Muscle layer of duodenum (tissue), 2 donors: Measurements from ENCODE around the gene EIF3F.

ENCODE experiments used
- H3K27ac ChIP-seq: one replicate; pipeline ENCODE4 v1.7.0; 2013; ENCODE audit warnings: mild to moderate bottlenecking, low read length
- H3K27me3 ChIP-seq: one replicate; pipeline ENCODE4 v1.7.0; 2013; ENCODE audit warnings: low read depth, mild to moderate bottlenecking, control low read depth, low read length
- H3K36me3 ChIP-seq, 2 donors: one replicate each; pipeline ENCODE4 v1.7.0; 2013; ENCODE audit warnings: low read length in 2 of 2, control low read depth in 1 of 2, mild to moderate bottlenecking in 1 of 2; ENCODE audit not compliant: insufficient read depth in 2 of 2, control insufficient read depth in 1 of 2
- H3K4me1 ChIP-seq, 2 donors: one replicate each; pipeline ENCODE4 v1.7.0; 2013; ENCODE audit warnings: low read length in 2 of 2, mild to moderate bottlenecking in 2 of 2, control low read depth in 1 of 2, moderate library complexity in 1 of 2; ENCODE audit not compliant: insufficient read depth in 2 of 2, control insufficient read depth in 1 of 2
- H3K4me3 ChIP-seq, 2 donors: one replicate each; pipeline ENCODE4 v1.7.0; 2013; ENCODE audit warnings: low read length in 2 of 2, low read depth in 1 of 2, mild to moderate bottlenecking in 1 of 2
- H3K9me3 ChIP-seq, 2 donors: one replicate each; pipeline ENCODE4 v1.7.0; 2013; ENCODE audit warnings: low read length in 2 of 2, control low read depth in 1 of 2, mild to moderate bottlenecking in 1 of 2; ENCODE audit not compliant: control insufficient read depth in 1 of 2
- donor health status: healthy.

Gene EIF3F, protein sequence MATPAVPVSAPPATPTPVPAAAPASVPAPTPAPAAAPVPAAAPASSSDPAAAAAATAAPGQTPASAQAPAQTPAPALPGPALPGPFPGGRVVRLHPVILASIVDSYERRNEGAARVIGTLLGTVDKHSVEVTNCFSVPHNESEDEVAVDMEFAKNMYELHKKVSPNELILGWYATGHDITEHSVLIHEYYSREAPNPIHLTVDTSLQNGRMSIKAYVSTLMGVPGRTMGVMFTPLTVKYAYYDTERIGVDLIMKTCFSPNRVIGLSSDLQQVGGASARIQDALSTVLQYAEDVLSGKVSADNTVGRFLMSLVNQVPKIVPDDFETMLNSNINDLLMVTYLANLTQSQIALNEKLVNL

DNA sequence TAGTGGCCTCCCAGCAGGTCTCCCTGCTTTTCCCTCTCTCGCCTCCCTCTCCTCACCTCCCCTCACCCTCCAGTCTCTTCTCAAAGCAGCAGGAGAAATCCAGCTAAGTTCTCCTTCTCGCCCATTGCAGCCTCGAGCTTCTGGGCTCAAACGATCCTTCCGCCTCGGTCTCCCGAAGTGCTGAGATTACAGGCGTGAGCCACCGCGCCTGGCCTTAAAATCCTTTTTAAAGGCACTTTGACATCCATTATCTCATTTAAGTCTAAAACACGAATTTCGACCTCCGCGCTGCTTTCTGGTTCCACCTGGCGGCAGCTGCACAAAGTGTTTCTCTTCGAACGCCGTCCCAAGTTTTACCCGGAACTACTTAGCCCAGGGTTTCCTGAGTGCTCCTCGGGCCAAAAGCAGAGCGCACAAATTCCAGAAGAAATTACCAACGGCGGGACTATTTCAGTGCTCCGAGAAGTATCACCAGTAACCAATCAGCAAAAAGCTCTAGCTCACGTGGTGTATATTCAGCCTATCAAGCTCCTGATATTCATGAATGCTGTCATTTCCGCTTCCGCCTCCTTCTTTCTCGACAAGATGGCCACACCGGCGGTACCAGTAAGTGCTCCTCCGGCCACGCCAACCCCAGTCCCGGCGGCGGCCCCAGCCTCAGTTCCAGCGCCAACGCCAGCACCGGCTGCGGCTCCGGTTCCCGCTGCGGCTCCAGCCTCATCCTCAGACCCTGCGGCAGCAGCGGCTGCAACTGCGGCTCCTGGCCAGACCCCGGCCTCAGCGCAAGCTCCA is at the start of gene EIF3F:
Gene EIF3F, plus strand, starts transcription at position 570 of the 792 bp plus-strand sequence. Its CDS starts 16 bp downstream, at position 586.
- peak within 1 kb of the TSS; percentile 98 for H3K4me3 ChIP-seq
- H3K9me3 ChIP-seq, result no peaks in the 10 kb centered on the region
- no peaks in the 10 kb centered on the region for H3K27me3 ChIP-seq
- H3K36me3 ChIP-seq, result peaks cover 6 to 21% of the 10 kb centered on the region in 2 donors
- H3K4me1 ChIP-seq, result peaks cover 17 to 27% of the 10 kb centered on the region in 2 donors
- H3K27ac ChIP-seq, result peak within 1 kb of the TSS; percentile 80

DNA sequence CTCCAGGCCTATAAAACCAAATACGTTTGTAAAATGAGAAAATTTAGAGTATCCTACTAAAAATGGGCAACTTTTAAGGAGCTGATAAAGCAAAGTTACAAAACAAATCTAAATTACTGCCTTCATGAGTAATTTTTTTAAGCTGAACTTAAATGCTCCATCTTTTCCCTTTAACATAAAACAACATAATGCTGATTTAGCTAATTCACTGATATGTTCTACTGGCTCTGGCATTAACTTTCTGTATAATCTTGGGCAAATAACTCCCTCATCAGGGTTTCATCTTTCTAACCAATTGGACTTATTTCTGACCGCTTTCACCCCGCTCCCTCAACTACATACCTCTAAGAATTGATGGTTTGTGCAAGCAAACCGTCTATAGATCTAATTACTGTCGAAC is 46.0 kb upstream of the EIF3F start:
- no peak overlapping the region for H3K4me3 ChIP-seq
- no peaks in the 10 kb centered on the region for H3K4me1 ChIP-seq
- no peaks in the 10 kb centered on the region for H3K27me3 ChIP-seq
- no peak overlapping the region for H3K27ac ChIP-seq
- peaks cover 5 to 32% of the 10 kb centered on the region in 2 donors for H3K9me3 ChIP-seq
- no peaks in the 10 kb centered on the region for H3K36me3 ChIP-seq

DNA sequence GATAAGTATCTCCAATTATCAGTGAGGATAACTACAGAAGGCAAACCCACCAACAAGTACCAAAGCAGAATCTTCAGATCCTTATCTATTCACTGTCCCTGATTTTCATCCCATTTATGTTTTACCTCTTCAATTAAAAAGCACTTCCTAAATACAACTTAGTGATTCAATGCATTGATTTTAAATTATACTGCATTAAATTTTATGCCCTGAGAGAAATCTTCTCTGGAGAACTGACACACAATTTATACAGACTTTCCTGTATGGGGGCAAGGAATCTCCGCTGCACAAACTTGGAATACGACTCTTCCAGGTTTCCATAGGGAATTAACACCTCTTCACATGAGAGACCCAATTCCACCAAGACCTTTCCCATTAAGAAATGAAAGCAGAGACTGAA is 45.5 kb upstream of the EIF3F start, which contains the start of gene OR10A3:
Gene OR10A3, minus strand, starts transcription at position 101 of the 400 bp plus-strand sequence. CDS start 2,188 bp downstream, outside the sequence.
- no peak within 1 kb of the TSS for H3K27ac ChIP-seq
- H3K4me1 ChIP-seq, result no peaks in the 10 kb centered on the region
- no peak within 1 kb of the TSS for H3K4me3 ChIP-seq
- peaks cover 5 to 32% of the 10 kb centered on the region in 2 donors for H3K9me3 ChIP-seq
- no peaks in the 10 kb centered on the region for H3K27me3 ChIP-seq
- H3K36me3 ChIP-seq, result no peaks in the 10 kb centered on the region

DNA sequence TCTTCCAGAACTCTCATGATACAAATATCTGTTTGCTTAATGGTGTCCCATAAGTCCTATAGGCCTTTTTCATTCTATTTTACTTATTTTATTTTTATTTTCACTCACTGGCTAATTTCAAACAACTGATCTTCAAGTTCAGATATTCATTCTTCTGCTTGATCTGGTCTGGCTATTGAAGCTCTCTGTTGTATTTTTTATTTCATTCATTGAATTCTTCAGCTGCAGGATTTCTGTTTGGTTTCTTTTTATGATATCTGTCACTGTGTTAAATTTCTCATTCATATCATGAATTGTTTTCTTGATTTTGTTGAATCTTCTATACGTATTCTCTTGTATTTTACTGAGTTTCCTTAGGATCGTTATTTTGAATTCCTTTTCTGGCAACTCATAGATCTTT is 43.0 kb upstream of the EIF3F start:
- Histone ChIP-seq H3K27ac (no peak overlapping the region), H3K27me3 (no peaks in the 10 kb centered on the region), H3K9me3 (peaks cover 5 to 32% of the 10 kb centered on the region in 2 donors), H3K36me3 (no peaks in the 10 kb centered on the region), H3K4me1 (no peaks in the 10 kb centered on the region), H3K4me3 (no peak overlapping the region)

DNA sequence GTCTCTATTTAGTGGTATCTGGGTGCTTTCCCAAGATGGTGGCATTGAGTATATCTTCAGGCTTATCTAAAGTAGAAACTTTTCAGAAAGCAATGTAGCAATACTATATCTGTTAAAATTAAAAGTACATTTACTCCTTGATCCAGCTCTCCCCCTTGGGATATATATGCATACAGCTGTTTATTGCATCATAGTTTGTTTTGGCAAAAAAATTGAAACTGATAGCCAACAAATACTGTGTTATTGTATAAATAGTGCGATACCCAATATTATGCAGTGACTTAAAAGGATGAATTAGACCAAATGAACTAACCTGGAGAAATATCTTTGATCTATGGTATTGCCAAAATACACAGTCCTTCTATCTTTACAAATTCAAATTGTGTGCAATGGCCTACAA is 37.2 kb upstream of the EIF3F start:
- no peaks in the 10 kb centered on the region for H3K36me3 ChIP-seq
- H3K9me3 ChIP-seq, result peaks cover 0 to 7% of the 10 kb centered on the region in 2 donors
- no peak overlapping the region for H3K27ac ChIP-seq
- no peak overlapping the region for H3K4me3 ChIP-seq
- H3K4me1 ChIP-seq, result no peaks in the 10 kb centered on the region
- H3K27me3 ChIP-seq, result no peaks in the 10 kb centered on the region

DNA sequence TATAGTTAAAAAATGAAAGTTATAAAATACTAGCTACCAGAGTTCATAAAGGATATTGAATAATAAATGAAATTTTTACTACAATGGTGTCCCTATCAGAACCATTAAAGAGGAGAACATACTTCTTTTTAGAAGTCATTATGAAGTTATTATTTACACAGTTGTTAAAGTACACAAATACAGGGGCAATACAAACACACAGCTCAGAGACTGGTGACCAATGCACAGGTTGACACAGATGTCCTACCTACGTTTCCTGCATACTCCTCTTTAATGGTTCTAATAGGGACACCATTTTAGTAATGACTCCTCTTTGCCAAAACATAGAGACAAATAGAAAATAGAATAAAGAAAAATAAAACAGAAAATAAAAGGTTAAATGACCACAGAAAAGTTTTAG is 31.9 kb upstream of the EIF3F start:
- no peaks in the 10 kb centered on the region for H3K27me3 ChIP-seq
- no peak overlapping the region for H3K4me3 ChIP-seq
- no peaks in the 10 kb centered on the region for H3K36me3 ChIP-seq
- no peak overlapping the region for H3K27ac ChIP-seq
- H3K9me3 ChIP-seq, result peaks cover 0 to 2% of the 10 kb centered on the region in 2 donors
- no peaks in the 10 kb centered on the region for H3K4me1 ChIP-seq

DNA sequence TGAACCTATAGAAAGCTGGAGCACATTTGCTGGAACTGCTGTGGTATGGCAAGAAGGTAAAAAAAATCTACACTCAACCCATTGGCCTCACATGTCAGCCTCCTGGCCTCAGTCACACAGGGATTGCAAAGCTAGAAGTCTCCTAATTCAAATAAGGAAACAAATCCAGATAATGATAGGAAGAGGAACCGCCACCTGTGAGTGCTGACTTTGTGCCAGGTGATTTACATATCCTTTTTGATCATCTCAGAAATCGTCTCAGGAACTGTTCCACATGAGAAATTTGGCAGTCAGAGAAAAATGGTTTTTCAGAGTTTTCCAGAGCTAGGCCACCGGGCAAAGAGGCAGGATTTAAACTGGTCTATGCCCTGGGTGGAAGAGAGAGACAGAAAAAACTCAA is 22.9 kb upstream of the EIF3F start:
- no peaks in the 10 kb centered on the region for H3K27me3 ChIP-seq
- no peaks in the 10 kb centered on the region for H3K9me3 ChIP-seq
- no peak overlapping the region for H3K4me3 ChIP-seq
- H3K27ac ChIP-seq, result no peak overlapping the region
- no peaks in the 10 kb centered on the region for H3K36me3 ChIP-seq
- H3K4me1 ChIP-seq, result no peaks in the 10 kb centered on the region

DNA sequence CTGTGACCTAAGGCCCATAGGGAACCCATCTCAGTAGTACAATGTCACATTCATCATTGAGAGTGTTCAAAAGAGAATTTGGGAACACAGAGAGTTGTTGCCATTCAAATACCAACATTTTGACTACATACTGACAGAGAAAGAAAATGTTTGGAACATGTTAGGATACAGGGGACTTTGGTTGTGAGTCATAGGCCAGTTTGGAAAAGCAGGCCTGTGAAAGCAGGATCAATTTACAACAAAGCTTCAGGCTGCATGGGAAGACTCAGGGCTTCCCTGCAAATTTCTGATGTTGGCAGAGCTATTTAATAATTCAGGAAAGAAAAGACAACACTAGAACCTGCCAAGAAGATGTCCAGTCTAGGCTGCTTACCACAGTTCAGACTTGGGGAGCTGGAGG is 22.3 kb upstream of the EIF3F start:
- Histone ChIP-seq H3K4me1 (no peaks in the 10 kb centered on the region), H3K9me3 (no peaks in the 10 kb centered on the region), H3K36me3 (no peaks in the 10 kb centered on the region), H3K27me3 (no peaks in the 10 kb centered on the region), H3K27ac (no peak overlapping the region), H3K4me3 (no peak overlapping the region)

DNA sequence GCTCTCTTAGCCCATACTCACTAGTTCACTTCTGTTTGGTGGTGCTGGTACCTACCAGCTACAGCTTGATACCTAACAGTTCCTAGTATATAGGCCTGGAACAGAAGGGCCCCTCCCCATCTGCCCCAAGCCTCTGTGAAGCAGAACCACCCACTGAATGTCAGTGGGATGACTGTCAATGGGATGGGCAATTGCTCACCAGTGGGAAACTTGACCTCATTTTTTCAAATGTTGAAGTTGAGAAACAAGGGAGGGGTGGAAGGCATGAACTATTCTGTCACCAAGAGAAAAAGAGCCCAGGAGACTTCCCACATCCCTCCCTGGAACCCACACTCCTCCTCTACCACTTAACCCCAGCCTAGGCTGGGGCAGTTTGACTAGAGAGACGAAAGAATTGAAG is 21.8 kb upstream of the EIF3F start, which contains the start of gene NLRP10:
Gene NLRP10, minus strand, starts transcription at position 62 of the 400 bp plus-strand sequence. CDS start 1,952 bp downstream, outside the sequence.
- Histone ChIP-seq H3K36me3 (no peaks in the 10 kb centered on the region), H3K27ac (no peak within 1 kb of the TSS), H3K9me3 (no peaks in the 10 kb centered on the region), H3K4me3 (no peak within 1 kb of the TSS), H3K27me3 (no peaks in the 10 kb centered on the region), H3K4me1 (no peaks in the 10 kb centered on the region)

DNA sequence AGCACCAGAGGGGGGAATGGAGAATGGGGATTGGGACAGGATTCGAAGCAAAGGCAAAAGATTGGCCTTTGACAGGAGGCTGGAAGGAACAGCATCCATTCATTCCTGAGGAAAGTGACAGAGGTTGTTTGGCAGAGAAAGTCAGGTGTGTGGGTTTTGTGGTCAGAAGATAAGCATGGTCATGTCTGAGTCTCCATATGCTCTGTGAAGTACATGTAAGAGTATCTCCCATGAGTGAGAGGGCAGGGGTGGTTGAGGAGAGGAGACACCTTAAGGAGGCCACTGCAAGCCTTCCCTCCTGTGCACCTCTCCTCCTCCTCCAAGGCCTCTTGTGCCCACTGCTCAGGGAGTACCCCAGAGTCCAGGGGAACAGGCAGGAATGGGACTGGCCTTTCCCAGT is 20.0 kb upstream of the EIF3F start:
- Histone ChIP-seq H3K9me3 (no peaks in the 10 kb centered on the region), H3K4me3 (no peak overlapping the region), H3K4me1 (no peaks in the 10 kb centered on the region), H3K27me3 (no peaks in the 10 kb centered on the region), H3K27ac (no peak overlapping the region), H3K36me3 (no peaks in the 10 kb centered on the region)

DNA sequence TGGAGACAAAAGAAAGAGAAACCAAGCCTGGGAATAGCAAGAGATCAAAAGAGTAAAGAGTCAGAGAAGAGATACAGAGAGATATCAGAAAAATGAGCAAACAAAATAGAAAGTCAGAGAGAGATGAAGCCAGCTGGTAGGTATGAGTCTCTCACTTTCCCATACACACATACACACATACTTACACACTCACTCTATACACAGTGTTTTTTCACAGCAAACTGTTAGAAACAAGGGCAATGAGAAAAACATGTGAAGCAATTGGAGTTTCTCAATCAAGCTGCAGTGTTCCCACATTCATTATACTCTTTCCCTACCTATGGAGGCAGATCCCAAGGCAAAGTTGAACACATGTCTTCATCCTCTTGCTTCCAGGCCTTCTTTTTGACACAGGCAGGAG is 19.3 kb upstream of the EIF3F start:
- Histone ChIP-seq H3K27ac (no peak overlapping the region), H3K4me1 (no peaks in the 10 kb centered on the region), H3K4me3 (no peak overlapping the region), H3K27me3 (no peaks in the 10 kb centered on the region), H3K36me3 (no peaks in the 10 kb centered on the region), H3K9me3 (no peaks in the 10 kb centered on the region)
